Small intestine (tissue), 7 donors: ENCODE measurements around the gene TNS3. TPM values are rescaled to one million over a fixed set of nuclear protein-coding genes. Genes with fewer than 3 reads are reported as not detected.

Experiments
- DNase-seq, 2 donors: peaks; one replicate each; pipeline versions ENCODE4 v3.0.0 to v3.0.0-alpha.2; 2013
- FAIRE-seq: peaks from 2 replicates; lab custom pipeline; 2012; peaks lifted over from hg19 to GRCh38; lab: Jason Lieb, UNC
- H3K27ac ChIP-seq, 3 donors: one replicate each; pipeline ENCODE4 v1.5.1; 2013; ENCODE audit warnings: low read length in 2 of 3, mild to moderate bottlenecking in 2 of 3, control low read depth in 1 of 3, inconsistent platforms in 1 of 3, low read depth in 1 of 3, moderate library complexity in 1 of 3
- H3K27me3 ChIP-seq, 3 donors: one replicate each; pipeline ENCODE4 v1.6.1; 2013; ENCODE audit warnings: low read length in 3 of 3, inconsistent platforms in 1 of 3; ENCODE audit not compliant: control insufficient read depth in 3 of 3, insufficient read depth in 3 of 3
- H3K36me3 ChIP-seq, 3 donors: one replicate each; pipeline ENCODE4 v1.6.1; 2013; ENCODE audit warnings: low read length in 3 of 3, inconsistent platforms in 1 of 3, low read depth in 1 of 3, mild to moderate bottlenecking in 1 of 3, moderate library complexity in 1 of 3; ENCODE audit not compliant: control insufficient read depth in 3 of 3, insufficient read depth in 2 of 3
- H3K4me1 ChIP-seq, 3 donors: one replicate each; pipeline ENCODE4 v1.6.1; 2013; ENCODE audit warnings: low read length in 2 of 3, inconsistent platforms in 1 of 3, low read depth in 1 of 3, mild to moderate bottlenecking in 1 of 3, moderate library complexity in 1 of 3; ENCODE audit not compliant: control insufficient read depth in 3 of 3, insufficient read depth in 2 of 3
- H3K4me3 ChIP-seq, 3 donors: one replicate each; pipeline ENCODE4 v1.5.1; 2013; ENCODE audit warnings: low read length in 3 of 3, control low read depth in 1 of 3, inconsistent platforms in 1 of 3, low read depth in 1 of 3, mild to moderate bottlenecking in 1 of 3, moderate library complexity in 1 of 3
- H3K9me3 ChIP-seq, 2 donors: one replicate each; pipeline ENCODE4 v1.6.1; 2013; ENCODE audit warnings: low read depth in 1 of 2, low read length in 1 of 2; ENCODE audit not compliant: control insufficient read depth in 2 of 2, insufficient read depth in 1 of 2
- WGBS, 3 donors: extraction: QIAGEN DNeasy Blood & Tissue Kit; methylation state at CpG; one replicate each; pipeline ENCODE4 v1.1.7; 2013; 5-methylcytosine and 5-hydroxymethylcytosine counted together
- polyA plus RNA-seq, 4 donors: library from polyadenylated mRNA; stranded (reverse) in 3 of 4; unstranded in 1 of 4; fragments of 200-250 nt in 3 of 4; fragments of 120-200 nt in 1 of 4; gene quantifications; one replicate each; pipeline versions ENCODE4 v1.2.1 to v1.2.3, GENCODE V29; 2013
- donor health status: healthy with polysubstance abuse.
- donor health status: control.
- donor health status: control.
- donor health status: Bipolar disorder and iron deficiency.
- donor health status: healthy.

The TNS3 gene
- polyA plus RNA-seq, 4 donors, result 17.2 to 67.1 (median 27.3) TPM

- Histone ChIP-seq H3K27ac (no peak overlapping the region), H3K9me3 (no peaks in the 10 kb centered on the region), H3K36me3 (peaks cover 0 to 72% (median 0%) of the 10 kb centered on the region in 3 donors), H3K27me3 (no peaks in the 10 kb centered on the region), H3K4me1 (peaks cover 7 to 39% (median 14%) of the 10 kb centered on the region in 3 donors), H3K4me3 (no peak overlapping the region)
- WGBS, 3 donors, result 65 to 76% (median 71%) methylated on average over 8 of the region's 8 CpGs
- DNase-seq, result peak in 1 of 2 donors; percentile 42
- no peak for FAIRE-seq
Measured at GRCh38 chr7:47358944-47359588, 222.8 kb downstream of the TNS3 start.

GRCh38 chr7:47358357-47358756 is 223.6 kb downstream of the TNS3 start:
- no peaks in the 10 kb centered on the region for H3K27me3 ChIP-seq
- peak overlapping the region in 1 of 3 donors; percentile 17 for H3K27ac ChIP-seq
- H3K36me3 ChIP-seq, result peaks cover 0 to 70% (median 0%) of the 10 kb centered on the region in 3 donors
- 88 to 92% (median 90%) methylated on average over 14 of the region's 14 CpGs for WGBS, 3 donors
- FAIRE-seq (no peak), DNase-seq (no peak)
- H3K4me3 ChIP-seq, result no peak overlapping the region
- H3K4me1 ChIP-seq, result peaks cover 8 to 46% (median 18%) of the 10 kb centered on the region in 3 donors
- H3K9me3 ChIP-seq, result no peaks in the 10 kb centered on the region

DNA sequence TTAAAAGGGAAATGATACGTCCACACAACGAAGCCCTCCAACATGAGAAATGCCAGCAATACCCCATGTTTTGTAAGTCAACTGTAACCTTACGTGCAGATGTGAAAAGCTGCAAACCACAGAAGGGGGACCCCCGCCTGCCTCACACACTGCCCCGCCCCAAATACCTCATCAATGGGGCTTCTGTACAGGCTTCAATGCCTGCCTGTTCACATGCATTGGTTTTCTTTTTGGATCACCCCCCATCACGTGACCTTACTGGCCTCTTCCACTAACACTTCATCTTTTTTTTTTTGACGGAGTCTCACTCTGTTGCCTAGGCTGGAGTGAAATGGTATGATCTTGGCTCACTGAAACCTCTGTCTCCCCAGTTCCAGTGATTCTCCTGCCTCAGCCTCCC is 224.0 kb downstream of the TNS3 start:
- no peaks in the 10 kb centered on the region for H3K27me3 ChIP-seq
- H3K4me1 ChIP-seq, result peaks cover 8 to 48% (median 18%) of the 10 kb centered on the region in 3 donors
- whole genome bisulfite sequencing, 3 donors, result 70 to 83% (median 82%) methylated on average over 7 of the region's 7 CpGs
- H3K36me3 ChIP-seq, result peaks cover 0 to 72% (median 0%) of the 10 kb centered on the region in 3 donors
- DNase-seq (peak in 1 of 2 donors; percentile 42), FAIRE-seq (no peak)
- H3K9me3 ChIP-seq, result no peaks in the 10 kb centered on the region
- H3K27ac ChIP-seq, result peak overlapping the region in 1 of 3 donors; percentile 87
- no peak overlapping the region for H3K4me3 ChIP-seq

GRCh38 chr7:47357361-47357760 is 224.6 kb downstream of the TNS3 start:
- FAIRE-seq (no peak), DNase-seq (peak in 1 of 2 donors; percentile 84)
- no peaks in the 10 kb centered on the region for H3K27me3 ChIP-seq
- H3K27ac ChIP-seq, result peak overlapping the region in 2 of 3 donors; percentile 7 to 87
- H3K4me1 ChIP-seq, result peaks cover 8 to 48% (median 18%) of the 10 kb centered on the region in 3 donors
- H3K36me3 ChIP-seq, result peaks cover 0 to 76% (median 0%) of the 10 kb centered on the region in 3 donors
- WGBS, 3 donors, result 41 to 65% (median 46%) methylated on average over 10 of the region's 10 CpGs
- H3K9me3 ChIP-seq, result no peaks in the 10 kb centered on the region
- no peak overlapping the region for H3K4me3 ChIP-seq

DNA sequence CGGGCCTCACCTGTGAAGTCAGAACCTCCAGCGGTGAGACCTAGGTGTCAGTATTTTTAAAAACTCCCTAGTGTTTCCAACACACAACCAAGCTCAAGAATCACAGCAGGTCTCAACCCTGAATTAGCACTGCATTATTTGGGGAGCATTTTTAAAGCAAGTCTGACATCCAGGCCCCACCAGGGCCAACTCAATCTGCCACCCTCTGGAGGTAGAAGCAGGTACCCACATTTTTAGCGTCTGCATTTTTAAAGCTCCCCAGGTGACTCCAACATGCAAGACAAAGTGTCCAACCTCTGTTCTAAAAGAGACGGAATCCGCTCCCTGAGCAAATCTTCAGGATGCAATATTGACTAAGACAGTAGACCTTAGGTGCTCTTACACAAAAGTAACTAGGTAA is 225.7 kb downstream of the TNS3 start:
- FAIRE-seq (no peak), DNase-seq (no peak)
- H3K4me3 ChIP-seq, result no peak overlapping the region
- no peaks in the 10 kb centered on the region for H3K27me3 ChIP-seq
- H3K4me1 ChIP-seq, result peaks cover 8 to 48% (median 18%) of the 10 kb centered on the region in 3 donors
- peak overlapping the region in 2 of 3 donors; percentile 85 to 87 for H3K27ac ChIP-seq
- H3K9me3 ChIP-seq, result no peaks in the 10 kb centered on the region
- WGBS, 3 donors, result 85 to 87% (median 86%) methylated on average over 5 of the region's 5 CpGs
- H3K36me3 ChIP-seq, result peaks cover 0 to 75% (median 0%) of the 10 kb centered on the region in 3 donors

- WGBS, 3 donors, result 63 to 85% (median 71%) methylated on average over 5 of the region's 5 CpGs
- no peaks in the 10 kb centered on the region for H3K9me3 ChIP-seq
- peaks cover 0 to 70% (median 0%) of the 10 kb centered on the region in 3 donors for H3K36me3 ChIP-seq
- H3K27ac ChIP-seq, result peak overlapping the region in 2 of 3 donors; percentile 85 to 87
- FAIRE-seq, result no peak
- H3K27me3 ChIP-seq, result no peaks in the 10 kb centered on the region
- DNase-seq, result peak; percentile 26 to 42
- H3K4me3 ChIP-seq, result no peak overlapping the region
- peaks cover 8 to 48% (median 18%) of the 10 kb centered on the region in 3 donors for H3K4me1 ChIP-seq
Measured at GRCh38 chr7:47355684-47356083, 226.2 kb downstream of the TNS3 start.

DNA sequence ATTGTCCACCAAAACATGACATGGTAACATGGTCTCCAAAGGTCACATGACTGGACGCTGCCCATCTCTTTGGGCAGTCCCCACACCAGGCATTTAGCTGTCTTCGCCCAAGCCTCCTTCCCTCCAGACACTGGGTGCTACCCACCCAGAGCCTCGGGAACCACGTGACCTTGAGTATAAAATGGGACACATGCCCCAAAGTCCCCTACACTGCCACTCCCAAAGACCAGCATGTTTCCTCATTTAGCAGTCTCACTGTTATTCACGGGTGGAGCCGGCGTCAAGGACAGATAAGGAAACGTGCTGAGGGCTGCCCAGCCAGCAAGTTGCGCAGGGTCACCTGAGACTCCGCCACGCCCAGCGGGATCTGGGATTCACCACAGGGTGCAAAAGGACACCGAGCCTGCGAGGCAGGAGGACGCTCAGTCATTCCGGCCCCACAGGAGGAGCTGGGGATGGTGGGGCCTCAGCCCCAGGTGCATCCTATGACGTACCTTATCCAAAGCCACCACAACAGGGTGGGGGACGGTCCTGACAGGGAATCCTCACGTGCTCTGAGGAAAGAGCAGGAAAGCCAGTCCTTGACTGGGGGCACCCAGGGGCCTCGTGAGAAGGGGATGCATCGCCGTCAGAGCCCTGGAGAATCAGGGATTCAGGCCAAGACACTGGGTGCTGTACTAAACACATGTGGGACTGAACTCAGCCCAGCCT is 226.9 kb downstream of the TNS3 start:
- H3K36me3 ChIP-seq, result peaks cover 0 to 70% (median 2%) of the 10 kb centered on the region in 3 donors
- no peaks in the 10 kb centered on the region for H3K27me3 ChIP-seq
- peaks cover 8 to 48% (median 18%) of the 10 kb centered on the region in 3 donors for H3K4me1 ChIP-seq
- FAIRE-seq (no peak), DNase-seq (peak; percentile 97 to 98)
- no peak overlapping the region for H3K4me3 ChIP-seq
- peak overlapping the region; percentile 22 to 87 (median 85) for H3K27ac ChIP-seq
- H3K9me3 ChIP-seq, result no peaks in the 10 kb centered on the region
- 35 to 67% (median 38%) methylated on average over 22 of the region's 22 CpGs for WGBS, 3 donors

DNA sequence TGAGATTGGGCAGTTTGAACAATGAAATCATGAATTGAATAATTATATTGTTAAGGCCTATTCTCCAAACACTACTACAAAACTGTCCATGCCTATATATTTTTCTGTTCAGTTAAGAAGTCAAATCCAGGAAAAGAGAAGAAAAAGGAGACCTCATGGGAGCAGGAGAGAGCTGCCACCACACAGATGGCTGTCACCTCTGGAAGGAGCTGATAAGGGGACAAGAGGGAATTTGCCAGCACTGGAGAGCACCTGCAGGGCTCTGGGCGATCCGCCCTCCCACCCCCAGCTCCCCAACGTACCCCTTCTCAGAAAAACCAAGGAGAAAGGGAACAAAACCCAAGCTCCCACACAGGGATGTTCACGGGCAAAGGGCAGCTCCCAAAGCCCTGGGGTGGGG is 227.8 kb downstream of the TNS3 start:
- Histone ChIP-seq H3K36me3 (peaks cover 0 to 72% (median 2%) of the 10 kb centered on the region in 3 donors), H3K27ac (peak overlapping the region in 2 of 3 donors; percentile 3 to 87), H3K27me3 (no peaks in the 10 kb centered on the region), H3K9me3 (no peaks in the 10 kb centered on the region), H3K4me1 (peaks cover 8 to 48% (median 18%) of the 10 kb centered on the region in 3 donors), H3K4me3 (no peak overlapping the region)
- FAIRE-seq (no peak), DNase-seq (peak in 1 of 2 donors; percentile 12)
- 31 to 61% (median 47%) methylated on average over 4 of the region's 4 CpGs for WGBS, 3 donors
